ENCODE results near the gene RPH3AL.
"Not testable (repeated sequence)": the region's sequence is repeated elsewhere in the genome, so short reads cannot be mapped to it uniquely, and the experiment has no call there.

Gene RPH3AL

GRCh38 chr17:320139-320538 is 32.5 kb downstream of the RPH3AL start:
- in situ Hi-C loops (cut with MboI; ENCODE audit: low pct_unique_long_range_greater_than_20kb, low sequenced_read_pairs, unreplicated experiment): no loop called here
- DNase-seq (ENCODE audit: low spot score): no peak
- no peak for TF ChIP-seq CTCF (IDR thresholded peaks at IDR 0.05; ENCODE audit: extremely low read depth, insufficient read depth, missing control alignments)

GRCh38 chr17:319266-319665 is 33.3 kb downstream of the RPH3AL start:
- in situ Hi-C loops (cut with MboI; ENCODE audit: low pct_unique_long_range_greater_than_20kb, low sequenced_read_pairs, unreplicated experiment): no loop called here
- DNase-seq (ENCODE audit: low spot score): no peak
- no peak for TF ChIP-seq CTCF (IDR thresholded peaks at IDR 0.05; ENCODE audit: extremely low read depth, insufficient read depth, missing control alignments)

GRCh38 chr17:317070-317469 is 35.5 kb downstream of the RPH3AL start:
- DNase-seq (ENCODE audit: low spot score); in situ Hi-C loops (cut with MboI; ENCODE audit: low pct_unique_long_range_greater_than_20kb, low sequenced_read_pairs, unreplicated experiment): not testable (repeated sequence)

GRCh38 chr17:315399-315798 is 37.2 kb downstream of the RPH3AL start:
- in situ Hi-C loops (cut with MboI; ENCODE audit: low pct_unique_long_range_greater_than_20kb, low sequenced_read_pairs, unreplicated experiment); DNase-seq (ENCODE audit: low spot score): not testable (repeated sequence)

GRCh38 chr17:314614-314944 is 38.0 kb downstream of the RPH3AL start:
- in situ Hi-C loops (cut with MboI; ENCODE audit: low pct_unique_long_range_greater_than_20kb, low sequenced_read_pairs, unreplicated experiment): not testable (repeated sequence)

GRCh38 chr17:313911-314613 is 38.5 kb downstream of the RPH3AL start:
- TF ChIP-seq CTCF (IDR thresholded peaks at IDR 0.05; ENCODE audit: extremely low read depth, insufficient read depth, missing control alignments): no peak
- DNase-seq (ENCODE audit: low spot score): no peak
- in situ Hi-C loops (cut with MboI; ENCODE audit: low pct_unique_long_range_greater_than_20kb, low sequenced_read_pairs, unreplicated experiment): no loop called here

More at GRCh38 chr17:314614-314944, 38.0 kb downstream of the RPH3AL start:
- DNase-seq (ENCODE audit: low spot score): not testable (repeated sequence)

GRCh38 chr17:313231-313630 is 39.4 kb downstream of the RPH3AL start:
- in situ Hi-C loops (cut with MboI; ENCODE audit: low pct_unique_long_range_greater_than_20kb, low sequenced_read_pairs, unreplicated experiment): no loop called here
- no peak for TF ChIP-seq CTCF (IDR thresholded peaks at IDR 0.05; ENCODE audit: extremely low read depth, insufficient read depth, missing control alignments)
- DNase-seq (ENCODE audit: low spot score): no peak

GRCh38 chr17:312476-313148 is 40.0 kb downstream of the RPH3AL start:
- no peak for DNase-seq (ENCODE audit: low spot score)
- in situ Hi-C loops (cut with MboI; ENCODE audit: low pct_unique_long_range_greater_than_20kb, low sequenced_read_pairs, unreplicated experiment): no loop called here

More at GRCh38 chr17:312476-313148, 40.0 kb downstream of the RPH3AL start:
- TF ChIP-seq CTCF (IDR thresholded peaks at IDR 0.05; ENCODE audit: extremely low read depth, insufficient read depth, missing control alignments): no peak

All from GM13977 (cell line).